ENCODE measurements around the gene WDFY4.
"Not testable (repeated sequence)": the region's sequence is repeated elsewhere in the genome, so short reads cannot be mapped to it uniquely, and the experiment has no call there.

Gene WDFY4, protein sequence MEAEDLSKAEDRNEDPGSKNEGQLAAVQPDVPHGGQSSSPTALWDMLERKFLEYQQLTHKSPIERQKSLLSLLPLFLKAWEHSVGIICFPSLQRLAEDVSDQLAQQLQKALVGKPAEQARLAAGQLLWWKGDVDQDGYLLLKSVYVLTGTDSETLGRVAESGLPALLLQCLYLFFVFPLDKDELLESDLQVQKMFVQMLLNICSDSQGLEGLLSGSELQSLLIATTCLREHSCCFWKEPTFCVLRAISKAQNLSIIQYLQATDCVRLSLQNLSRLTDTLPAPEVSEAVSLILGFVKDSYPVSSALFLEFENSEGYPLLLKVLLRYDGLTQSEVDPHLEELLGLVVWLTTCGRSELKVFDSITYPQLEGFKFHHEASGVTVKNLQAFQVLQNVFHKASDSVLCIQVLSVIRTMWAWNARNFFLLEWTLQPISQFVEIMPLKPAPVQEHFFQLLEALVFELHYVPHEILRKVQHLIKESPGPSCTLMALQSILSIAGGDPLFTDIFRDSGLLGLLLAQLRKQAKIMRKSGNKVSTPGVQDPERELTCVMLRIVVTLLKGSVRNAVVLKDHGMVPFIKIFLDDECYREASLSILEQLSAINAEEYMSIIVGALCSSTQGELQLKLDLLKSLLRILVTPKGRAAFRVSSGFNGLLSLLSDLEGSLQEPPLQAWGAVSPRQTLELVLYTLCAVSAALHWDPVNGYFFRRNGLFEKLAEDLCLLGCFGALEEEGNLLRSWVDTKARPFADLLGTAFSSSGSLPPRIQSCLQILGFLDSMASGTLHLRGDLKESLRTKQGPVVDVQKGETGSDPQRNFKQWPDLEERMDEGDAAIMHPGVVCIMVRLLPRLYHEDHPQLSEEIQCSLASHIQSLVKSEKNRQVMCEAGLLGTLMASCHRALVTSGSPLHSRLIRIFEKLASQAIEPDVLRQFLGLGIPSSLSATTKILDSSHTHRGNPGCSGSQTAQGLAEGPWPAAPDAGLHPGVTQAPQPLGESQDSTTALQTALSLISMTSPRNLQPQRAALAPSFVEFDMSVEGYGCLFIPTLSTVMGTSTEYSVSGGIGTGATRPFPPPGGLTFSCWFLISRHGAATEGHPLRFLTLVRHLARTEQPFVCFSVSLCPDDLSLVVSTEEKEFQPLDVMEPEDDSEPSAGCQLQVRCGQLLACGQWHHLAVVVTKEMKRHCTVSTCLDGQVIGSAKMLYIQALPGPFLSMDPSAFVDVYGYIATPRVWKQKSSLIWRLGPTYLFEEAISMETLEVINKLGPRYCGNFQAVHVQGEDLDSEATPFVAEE (N-terminal part only)

DNA sequence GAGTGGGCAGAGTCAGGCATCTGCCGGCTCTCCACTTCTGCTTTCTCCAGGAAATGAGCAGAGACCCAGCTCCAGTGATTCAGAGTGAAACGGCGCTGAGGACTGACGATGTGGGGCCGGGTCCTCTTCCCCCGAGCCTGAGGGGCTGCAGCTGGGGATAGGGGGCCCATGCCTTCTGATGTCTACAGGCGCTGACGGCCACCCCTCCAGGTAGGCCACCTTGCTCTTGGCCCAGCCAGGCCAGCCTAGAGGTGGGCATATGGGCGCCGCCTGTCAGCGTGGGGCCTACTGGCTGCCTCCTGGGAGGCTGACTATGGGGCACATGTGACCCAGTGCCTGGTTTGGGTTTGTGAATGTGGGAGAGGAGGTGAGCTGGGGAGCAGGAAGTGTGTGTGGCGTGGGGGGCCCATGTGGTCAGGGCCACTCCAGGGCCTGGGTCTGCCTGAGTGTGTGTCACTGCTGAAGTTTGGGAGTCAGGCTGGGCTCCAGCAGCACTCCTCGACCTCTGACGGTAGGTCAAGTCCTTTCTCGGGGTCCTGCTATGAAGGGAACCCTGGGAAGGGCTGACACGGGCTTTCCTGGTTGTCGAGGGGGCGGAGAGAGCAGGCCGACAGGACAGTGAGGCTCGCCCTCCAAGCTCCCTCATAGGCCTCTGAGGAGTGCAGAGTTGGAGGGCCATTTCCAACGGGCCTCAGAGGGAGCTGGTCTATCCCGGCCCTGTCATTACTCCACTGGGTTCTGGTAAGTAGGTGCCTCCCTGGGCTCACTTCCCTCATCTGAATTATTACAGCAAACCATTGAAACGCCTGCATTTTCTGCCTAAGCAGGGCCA lies at the start of gene WDFY4:
WDFY4 (plus strand) TSS at position 82 of the 832 bp plus-strand sequence. CDS start 24,860 bp downstream, outside the sequence.
- DNase-seq, result no peak

DNA sequence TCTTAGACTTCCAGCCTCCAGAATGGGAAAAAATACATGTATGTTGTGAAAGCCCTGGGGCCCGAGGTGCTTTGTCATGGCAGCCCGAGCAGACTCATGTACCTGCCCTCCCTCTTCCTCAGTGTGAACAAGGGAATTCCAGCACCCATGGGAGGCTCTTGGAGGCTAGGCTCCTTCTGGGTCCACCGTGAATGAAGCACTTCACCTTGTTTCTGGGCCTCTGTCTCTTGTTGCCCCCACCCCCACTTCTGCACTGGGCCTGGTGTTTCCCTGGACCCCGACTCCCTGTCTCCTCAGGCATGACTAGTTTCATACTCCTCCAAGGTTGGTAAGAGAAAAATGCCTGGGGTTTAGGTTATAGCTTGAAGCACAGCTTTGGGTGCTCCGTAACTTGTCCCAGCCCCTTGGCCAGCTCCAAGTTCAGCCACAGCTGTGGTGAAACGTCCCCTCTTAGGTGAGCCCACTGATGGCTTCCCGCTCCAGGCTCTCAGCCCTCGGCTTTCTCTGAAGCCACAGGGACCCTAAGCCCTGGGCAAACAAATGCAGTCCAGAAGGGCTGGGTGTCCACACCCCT lies 49.6 kb upstream of the WDFY4 start:
- no peak for DNase-seq

DNA sequence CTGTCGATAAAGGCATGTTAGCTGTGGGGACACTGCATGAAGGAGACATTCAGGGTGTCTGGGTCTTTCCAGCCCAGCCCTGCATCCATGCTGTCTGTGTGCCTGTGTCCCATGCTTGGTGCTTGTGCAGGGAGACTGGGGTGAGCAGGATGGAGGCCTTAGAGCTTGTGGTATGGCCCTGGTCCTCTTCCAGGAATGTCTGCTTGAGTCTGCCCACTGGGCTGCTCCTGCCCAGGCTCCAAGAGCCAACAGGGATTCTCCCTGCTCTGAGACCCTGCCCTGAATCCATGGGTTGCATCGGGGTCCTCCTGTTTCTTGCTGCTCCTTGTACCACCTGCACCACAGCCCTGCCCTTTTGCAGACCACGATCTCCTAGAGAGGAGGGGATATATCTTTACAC lies 48.4 kb upstream of the WDFY4 start:
- no peak for DNase-seq

DNA sequence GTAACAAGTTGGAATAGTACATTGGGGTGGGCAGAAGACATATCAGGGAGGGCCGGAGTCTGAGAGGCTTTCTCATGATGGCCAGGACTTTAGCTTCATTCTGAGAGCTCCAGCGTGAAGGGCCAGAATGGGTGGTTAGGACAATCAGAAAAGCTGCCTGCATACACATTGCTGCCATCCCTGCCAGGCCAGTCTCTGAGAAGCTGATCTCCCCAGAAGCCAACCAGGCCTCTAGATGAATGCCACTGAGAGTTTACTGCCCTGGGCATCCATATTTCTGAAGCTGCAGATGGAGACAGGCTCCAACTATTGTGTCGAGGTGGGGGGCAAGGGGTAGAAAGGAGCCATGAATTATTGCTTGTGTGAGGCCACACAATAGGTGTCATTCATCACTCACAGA lies 47.8 kb upstream of the WDFY4 start:
- DNase-seq, result no peak

DNA sequence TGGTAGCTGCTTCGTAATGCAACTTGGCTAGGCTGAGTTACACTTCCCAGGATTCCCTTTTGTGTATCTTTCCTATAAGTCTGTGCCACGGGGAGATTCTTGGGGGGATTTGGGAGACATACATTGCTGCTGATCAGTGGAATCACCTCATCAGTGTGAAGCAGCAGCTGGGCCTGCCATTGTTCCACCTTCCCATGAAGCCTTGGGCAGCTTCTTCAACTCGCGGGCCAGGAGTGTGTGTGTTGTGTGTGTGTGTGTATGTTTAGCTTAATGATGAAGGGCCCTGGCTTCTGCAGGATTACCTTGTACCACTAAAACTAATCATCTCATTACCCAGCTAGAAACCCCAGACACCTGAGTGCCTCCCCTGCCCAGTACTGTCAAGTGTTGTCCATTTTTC lies 46.5 kb upstream of the WDFY4 start:
- DNase-seq, result no peak

DNA sequence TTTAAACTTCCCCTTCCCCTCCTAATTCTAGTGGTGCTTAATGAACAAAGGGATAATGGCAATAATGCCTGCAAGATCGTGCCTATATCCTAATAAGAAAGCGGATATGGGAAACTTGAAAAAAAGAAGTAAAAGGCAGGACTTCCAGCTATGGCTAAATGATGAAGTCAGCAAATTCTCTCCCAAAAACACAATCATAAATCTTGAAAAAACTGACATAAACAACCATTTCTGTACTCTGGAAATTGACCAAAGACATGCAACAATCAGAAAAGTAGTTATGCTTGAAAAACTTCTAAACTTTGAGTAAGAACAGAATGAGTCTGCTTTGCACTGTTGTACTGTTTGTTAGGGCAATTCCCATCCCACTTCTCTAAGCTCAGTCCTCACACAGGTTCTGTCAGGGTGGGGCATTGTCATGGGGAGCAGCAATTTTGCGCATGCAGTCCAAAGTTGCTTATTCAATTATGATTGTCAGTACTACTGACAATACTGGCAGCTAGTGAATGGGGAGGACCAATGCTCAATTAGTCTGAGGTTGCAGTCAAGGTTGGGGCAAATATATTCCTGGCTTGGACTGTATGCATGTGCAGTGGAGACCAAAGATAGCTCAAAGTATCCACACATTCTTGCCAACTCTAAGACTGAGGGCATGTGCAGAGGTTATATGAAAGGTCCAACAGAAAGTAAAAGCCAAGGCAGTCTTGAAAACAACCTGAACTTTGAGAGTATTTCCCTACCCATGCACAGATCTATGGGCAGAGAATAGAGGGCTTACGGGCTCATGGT lies 45.7 kb upstream of the WDFY4 start:
- DNase-seq, result no peak

DNA sequence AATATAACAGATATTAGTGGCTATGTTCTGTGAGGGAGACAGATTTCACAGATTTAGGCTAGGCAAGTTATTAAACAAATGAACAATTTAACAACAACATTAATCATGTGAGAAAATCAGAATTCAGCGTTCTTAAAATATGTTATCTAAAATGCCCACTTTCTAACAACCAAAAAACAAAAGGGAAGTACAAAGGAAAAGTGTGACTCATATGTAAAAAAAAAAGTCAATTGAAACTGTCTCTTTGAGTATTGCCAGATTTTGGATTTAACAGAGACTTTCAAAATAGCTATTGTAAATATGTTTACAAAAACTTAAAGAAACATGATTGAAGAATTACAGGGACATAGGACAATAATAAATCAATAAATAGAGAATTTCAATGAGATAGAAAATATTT lies 45.0 kb upstream of the WDFY4 start:
- DNase-seq, result no peak

DNA sequence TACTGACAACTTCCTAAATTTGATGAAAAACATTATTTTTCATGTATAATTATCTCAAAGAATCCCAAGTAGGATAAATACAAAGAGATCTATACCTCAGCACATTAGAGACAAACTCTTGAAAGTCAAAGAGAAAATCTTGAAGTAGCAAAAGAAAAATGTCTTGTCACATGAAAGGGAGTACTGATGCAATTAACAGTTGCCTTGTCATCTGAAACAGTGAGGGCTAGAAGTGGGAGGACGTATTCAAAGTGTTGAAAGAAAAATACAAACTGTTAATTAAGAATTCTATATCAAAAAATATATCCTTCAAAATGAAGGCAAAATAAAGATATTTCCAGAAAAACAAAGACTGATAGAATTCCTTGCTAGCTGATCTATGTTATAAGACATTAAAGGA lies 44.3 kb upstream of the WDFY4 start:
- DNase-seq, result no peak

DNA sequence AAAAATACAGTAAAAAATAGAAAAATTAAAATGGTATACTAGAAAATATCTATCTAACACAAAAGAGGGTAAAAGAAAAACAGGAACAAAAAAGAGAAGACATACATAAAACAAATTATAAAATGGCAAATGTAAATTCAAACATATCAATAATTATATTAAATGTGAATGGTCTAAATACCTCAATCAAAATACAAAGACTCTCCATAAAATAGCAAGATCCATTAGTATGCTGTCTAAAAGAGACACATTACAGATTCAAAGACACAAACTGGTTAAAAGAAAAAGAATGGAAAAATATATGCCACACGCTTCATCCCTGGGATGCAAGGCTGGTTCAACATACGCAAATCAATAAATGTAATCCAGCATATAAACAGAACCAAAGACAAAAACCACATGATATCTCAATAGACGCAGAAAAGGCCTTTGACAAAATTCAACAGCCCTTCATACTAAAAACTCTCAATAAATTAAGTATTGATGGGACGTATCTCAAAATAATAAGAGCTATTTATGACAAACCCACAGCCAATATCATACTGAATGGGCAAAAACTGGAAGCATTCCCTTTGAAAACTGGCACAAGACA lies 43.5 kb upstream of the WDFY4 start:
- not testable (repeated sequence) for DNase-seq

DNA sequence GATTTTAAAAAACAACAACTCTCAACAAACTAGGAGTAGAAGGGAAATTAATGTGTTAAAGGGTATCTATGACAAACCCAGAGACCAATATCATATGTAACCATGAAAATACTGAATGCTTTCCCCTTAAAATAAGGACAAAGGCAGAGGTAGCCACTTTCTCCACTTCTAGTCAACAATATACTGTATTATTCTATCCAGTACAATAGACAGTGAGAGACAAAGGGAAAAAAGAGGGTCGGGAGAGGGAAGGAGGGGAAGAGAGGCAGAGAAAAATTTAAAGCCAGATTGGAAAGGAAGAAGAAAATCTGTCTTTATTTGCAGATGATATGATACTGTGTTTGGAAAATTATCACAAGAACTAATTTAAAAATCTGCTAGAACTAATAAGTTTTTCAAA lies 39.1 kb upstream of the WDFY4 start:
- DNase-seq, result no peak

DNA sequence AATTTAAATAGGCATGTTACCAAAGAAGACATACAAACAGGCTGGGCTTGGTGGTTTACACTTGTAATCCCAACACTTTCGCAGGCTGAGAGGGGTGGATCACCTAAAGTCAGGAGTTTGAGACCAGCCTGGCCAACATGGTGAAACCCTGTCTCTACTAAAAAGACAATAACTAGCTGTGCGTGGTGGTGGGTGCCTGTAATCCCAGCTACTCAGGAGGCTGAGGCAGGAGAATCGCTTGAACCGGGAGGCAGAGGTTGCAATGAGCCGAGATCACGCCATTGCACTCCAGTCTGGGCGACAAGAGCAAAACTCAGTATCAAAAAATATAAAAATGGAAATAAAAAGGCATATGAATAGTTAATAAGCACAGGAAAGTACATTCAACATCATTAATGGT lies 37.6 kb upstream of the WDFY4 start:
- DNase-seq, result not testable (repeated sequence)

DNA sequence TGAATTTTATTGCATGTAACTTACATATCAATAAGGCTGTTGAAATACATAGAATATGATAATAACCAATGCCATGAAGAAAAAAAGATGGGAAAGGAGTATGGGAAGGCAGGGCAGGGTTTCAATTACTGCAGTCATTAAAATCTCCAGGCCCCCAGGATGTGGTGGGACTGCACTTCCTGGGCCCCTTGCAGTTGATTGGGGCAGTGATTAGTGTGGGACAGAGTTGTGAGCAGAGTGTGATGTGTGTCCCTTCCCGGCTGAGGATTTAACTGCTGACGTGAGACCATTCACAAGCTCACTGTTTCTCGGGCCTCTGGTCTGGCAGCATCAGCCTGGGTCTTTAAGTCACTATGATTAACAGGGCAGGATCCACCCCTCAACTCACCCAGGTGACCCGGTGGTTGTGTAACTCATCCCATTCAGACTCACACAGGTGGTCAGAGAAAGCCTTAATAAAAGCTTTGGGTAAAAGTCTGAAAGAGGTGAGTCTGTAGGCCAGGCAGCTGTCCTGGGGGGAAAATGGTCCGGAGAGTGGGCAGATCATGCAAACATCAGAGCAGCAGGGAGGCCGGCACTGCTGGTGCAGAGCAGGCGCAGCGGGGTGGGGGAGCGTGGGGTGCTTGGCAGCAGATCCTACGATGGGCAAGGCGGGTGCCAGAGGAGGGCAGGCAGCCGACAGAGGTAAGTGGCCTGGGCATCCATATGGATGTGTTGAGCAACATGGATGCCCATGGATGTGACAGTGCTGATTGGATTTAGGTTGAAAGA lies 36.3 kb upstream of the WDFY4 start:
- DNase-seq, result no peak

DNA sequence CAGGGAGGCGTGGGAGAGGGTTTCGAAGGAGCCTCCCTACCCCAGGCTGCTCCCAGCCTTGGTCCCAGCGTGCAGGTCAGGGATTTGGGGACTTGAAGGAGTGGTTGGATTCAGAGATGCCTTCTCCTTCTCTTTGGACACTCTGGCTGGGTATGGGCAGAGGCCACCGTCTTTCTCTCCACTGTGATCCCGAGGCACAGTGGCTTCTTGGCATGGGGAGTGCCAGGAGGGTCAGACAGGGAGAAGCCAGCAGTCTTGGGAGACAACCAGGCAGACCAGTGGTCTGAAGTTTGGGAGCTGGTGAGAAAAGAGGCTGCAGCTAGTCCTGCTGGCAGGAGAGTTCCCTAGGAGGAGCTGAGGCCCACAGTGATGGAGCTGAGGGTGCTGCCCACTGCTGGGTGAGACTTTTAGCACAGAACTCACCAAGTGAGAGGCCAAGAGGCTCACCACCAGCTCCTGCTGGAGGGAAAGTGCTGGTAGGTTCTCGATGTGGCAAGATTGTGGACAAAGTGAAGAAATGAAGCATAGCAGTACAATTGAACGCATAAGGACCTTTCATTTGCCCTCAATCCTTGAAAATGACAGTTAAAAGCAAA lies 35.2 kb upstream of the WDFY4 start:
- no peak for DNase-seq

DNA sequence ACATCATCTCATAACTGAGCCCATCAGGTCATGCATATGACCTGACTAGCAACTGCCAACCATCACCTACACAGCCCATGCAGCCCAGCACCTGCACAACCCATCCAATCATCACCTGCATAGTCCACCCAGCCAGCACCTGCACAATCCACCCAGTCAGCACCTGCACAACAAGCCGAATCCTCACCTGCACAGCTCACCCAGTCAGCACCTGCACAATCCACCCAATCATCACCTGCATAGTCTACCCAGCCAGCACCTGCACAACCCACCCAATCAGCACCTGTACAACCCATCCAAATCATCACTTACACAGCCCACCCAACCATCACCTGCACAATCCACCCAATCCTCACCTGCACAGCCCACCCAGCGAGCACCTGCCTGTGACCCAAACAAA lies 33.4 kb upstream of the WDFY4 start:
- peak; percentile 44 for DNase-seq

DNA sequence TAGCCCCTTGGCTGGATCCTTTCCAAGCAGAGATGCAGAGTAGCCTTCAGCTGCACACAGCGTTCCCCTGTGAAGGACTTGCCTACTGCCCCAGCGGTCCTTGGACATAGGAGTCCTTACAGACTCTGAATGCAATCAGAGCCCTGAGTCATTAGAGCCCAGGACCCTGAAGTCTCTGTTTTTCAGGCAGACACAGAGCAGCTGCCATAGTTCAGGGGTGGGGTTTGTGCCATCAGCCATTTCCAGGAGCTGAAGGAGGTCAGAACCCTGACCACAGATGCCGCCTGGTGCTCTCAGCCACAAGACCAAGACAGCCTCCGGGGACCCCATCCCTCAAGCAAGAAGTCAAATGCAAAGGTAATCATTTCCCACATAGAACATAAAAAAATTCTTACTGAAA lies 32.8 kb upstream of the WDFY4 start:
- DNase-seq, result no peak

DNA sequence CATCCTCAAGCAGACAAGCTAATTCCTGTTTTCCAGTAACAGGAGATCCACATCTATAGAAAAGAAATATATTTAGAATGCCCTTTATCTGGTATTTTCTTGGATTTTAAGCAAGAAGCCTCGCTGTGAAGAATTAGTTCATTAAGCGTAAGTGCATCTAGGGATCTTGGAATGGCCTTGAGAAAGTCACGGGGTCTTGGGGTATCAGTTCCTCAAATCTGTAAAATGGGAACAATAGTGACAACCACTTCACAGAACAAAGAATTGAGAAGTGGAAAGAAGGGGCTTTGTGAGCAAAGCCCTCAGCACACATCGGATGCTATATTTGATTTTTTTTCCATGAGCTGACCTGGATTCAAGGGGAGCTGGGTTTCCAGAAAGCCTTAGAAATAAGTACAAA lies 32.3 kb upstream of the WDFY4 start:
- no peak for DNase-seq

DNA sequence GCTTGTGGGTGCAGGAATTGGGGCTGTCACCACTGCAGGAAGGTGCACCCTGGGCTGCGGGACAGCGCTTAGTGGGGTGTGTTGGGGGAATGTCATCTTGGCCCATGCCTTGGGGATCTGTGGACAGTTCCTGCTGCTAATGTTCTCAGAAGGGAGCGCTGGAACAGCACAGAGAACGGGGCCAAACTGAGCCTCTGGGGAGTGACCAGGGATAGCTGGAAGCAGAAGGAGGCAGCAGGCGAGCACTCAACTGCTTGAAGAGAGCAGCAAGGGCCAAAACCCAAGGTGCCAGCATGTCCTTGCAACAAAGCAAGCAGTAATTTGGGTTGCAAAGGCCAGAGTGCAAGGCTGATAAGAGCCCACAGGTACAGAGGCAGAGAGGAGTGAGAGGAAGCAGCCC lies 31.3 kb upstream of the WDFY4 start:
- DNase-seq, result no peak

DNA sequence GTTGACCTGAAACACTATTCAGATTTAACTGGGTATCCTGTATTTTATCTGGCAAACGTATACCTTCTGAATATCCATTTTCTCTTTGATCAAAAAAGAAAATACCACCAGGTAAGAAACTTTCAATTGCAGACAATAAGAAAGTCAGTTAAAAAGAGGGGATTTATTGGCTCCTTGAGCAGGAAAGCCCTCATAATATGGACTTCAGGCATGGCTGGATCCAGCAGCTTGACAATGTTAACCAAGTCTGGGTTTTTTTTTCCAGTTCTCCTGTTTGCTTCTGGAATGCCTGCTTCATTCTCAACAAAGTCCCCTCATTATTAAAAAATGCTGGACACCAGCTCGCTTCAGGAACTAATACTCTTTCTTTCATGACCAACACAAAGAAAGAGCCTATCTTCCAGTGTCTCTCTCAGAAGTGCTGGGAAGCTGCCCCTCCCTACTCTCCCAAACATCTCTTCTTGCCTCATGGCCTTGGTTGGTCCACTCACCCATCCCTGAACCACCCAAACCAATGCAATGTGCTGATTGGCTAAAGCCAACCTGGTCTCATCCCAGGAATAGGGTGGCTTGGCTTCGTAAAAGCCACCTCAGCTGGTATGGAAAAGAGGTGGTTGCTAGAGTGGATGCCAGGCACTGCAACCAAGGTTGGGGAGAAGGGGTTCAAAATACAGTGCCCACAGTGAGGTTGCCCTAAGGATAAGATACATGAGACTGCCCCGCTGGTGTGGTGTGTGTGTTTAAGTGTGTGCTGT lies 30.6 kb upstream of the WDFY4 start:
- no peak for DNase-seq

All from NCI-H1105 (cell line).